GM11168 (cell line): Measurements from ENCODE around the gene ABCC1.

Experiments
- in situ Hi-C: fragments of 300-500 bp; cut with MboI; formaldehyde crosslinking; loops from one replicate; pipeline ENCODE4 v1.12.0; 2022; ENCODE audit warnings: low sequenced_read_pairs; ENCODE audit not compliant: unreplicated experiment

Gene ABCC1

GRCh38 chr16:15986261-15986660 is 36.8 kb downstream of the ABCC1 start:
- in situ Hi-C loops: no loop called here

- in situ Hi-C loops: no loop called here
Observed at GRCh38 chr16:15988268-15989013, 39.0 kb downstream of the ABCC1 start.

- in situ Hi-C loops: no loop called here
Observed at GRCh38 chr16:15990902-15991301, 41.5 kb downstream of the ABCC1 start.

DNA sequence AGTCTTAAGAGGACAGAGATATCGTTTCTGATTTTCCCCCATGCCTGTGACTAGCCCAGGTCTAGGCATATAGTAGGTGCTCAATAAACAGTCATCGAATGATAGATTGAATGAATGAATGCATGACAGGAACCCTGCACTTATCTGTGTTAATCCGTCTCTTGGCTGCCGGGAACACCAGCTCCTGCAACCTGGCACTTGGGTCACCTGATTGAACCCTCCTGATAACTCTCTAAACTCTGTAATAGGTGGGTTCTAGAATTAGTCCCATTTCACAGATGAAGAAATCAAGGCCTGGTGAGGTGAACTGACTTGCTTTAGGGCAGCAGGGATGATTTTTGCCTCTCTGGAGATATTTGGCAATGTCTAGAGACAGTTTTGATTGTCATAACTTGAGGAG is 43.7 kb downstream of the ABCC1 start:
- in situ Hi-C loops: no loop called here

DNA sequence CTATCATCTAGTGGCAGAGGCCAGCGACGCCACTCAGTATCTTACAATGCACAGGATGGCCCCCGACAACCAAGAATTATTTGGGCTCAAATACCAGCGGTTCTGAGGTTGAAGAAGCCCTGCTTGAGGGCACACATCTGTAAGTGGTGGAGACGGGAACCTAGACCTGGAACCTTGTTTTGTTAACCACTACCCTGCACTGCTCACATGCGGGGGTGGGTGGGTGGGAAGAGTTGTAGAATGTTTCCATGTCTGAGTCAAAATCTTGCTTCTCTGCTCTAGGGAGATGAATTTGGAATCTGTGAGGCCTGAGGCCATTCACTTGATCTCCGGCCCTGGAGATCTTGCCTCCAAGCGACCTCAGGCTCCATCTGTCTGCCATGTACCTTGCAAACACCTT is 44.1 kb downstream of the ABCC1 start:
- in situ Hi-C loops: no loop called here

DNA sequence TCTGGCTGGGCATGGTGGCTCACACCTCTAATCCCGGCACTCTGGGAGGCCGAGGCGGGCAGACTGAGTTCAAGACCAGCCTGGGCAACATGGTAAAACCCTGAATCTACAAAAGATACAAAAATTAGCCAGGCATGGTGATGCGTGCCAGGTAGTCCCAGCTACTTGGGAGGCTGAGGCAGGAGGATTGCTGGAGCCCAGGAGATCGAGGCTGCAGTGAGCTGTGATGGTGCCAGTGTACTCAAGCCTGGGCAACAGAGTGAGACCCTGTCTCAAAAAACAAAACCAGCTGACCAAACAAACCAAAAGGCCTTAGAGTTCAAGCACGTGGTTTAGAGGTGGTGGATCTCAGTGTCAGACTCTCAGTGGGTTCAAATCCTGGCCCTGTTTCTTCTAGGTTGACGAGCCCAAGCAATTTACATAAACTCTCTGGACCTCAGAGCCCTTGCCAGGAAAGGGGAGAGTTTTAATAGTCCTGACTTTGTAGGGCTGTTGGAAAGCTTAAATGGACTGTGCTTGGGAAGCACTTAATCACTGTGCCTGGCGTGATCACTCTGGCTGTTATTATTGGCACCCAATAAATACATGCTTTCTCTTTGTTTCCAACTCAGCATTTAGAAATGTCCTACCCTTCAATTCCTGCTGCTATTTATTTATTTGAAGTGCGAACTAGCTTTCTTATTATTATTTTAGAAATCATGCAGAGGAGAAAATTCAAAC is 44.7 kb downstream of the ABCC1 start:
- in situ Hi-C loops: no loop called here

DNA sequence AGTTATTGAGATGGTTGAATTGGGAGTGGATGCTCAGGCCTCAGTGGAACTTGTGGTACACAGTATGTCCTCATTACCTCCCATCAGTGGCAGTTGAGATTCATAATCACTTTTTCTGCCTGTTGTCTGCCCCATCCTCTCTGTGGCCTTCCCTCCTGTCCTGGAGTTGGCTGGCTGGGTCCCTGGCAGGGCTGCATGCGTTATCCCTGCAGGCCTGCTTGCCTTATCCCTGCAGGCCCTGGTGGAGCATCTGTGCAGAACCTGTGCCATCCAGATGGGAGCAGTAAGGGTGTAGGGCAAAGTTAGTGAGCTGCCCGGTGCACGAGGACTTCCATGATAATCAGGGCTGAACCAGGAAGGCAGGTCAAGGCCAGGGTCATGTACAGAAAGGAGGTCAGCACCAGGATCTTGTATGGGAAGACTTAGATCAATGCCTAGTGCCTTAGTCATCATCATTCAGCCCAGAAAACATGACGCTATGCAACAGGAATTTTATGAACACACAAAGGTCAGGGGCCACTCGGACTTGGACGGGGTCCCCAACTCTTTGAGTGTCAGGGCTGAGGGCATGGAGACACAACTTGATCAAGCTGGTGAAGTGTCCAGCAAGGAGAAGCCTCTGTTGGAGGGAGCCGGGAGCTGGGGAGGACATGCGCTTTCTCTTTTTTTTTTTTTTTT is 47.2 kb downstream of the ABCC1 start:
- in situ Hi-C loops: no loop called here

DNA sequence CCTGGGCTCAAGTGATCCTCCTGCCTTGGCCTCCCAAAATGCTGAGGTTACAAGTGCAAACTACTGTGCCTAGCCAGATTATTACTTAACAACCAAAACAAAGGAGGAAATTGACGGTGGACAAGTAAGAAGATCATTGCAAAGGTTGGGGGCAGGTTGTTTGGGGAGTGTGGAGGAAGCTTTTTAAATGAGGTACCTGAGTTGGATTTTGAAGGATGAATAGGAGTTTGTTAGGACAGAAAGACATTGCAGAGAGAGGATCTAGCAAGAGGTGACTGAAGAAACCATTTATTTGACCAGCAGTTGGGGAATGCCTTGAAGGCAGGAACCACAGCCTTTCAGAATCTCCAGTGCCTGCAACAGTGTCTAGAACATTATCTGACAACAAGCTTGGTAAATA is 51.3 kb downstream of the ABCC1 start:
- in situ Hi-C loops: no loop called here

GRCh38 chr16:16001596-16002255 is 52.3 kb downstream of the ABCC1 start:
- in situ Hi-C loops: no loop called here

DNA sequence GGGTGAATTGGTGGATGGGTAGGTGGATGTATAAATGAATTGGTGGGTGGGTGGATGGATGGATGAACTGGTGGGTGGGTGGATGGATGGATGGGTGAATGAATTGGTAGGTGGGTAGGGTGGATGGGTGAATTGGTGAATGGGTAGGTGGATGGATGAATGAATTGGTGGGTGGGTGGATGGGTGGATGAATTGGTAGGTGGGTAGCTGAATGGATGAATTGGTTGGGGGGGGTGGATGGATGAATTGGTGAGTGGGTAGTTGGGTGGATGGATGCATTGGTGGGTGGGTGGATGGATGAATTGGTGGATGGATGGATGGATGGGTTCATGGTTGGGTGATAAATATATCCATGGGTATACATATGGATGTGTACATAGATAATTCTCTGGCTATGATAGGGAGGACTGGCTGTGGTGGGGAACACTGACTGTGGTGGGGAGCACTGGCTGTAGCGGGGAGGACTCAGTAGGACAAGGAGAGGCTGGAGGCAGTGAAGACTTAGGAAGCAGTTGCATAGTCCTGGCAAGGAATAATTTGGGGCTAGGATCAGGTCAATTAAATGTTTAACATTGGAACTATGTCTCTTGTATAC is 54.4 kb downstream of the ABCC1 start:
- in situ Hi-C loops: no loop called here

GRCh38 chr16:16004314-16004749 is 54.9 kb downstream of the ABCC1 start:
- in situ Hi-C loops: no loop called here

GRCh38 chr16:16005721-16006120 is 56.3 kb downstream of the ABCC1 start:
- in situ Hi-C loops: no loop called here

DNA sequence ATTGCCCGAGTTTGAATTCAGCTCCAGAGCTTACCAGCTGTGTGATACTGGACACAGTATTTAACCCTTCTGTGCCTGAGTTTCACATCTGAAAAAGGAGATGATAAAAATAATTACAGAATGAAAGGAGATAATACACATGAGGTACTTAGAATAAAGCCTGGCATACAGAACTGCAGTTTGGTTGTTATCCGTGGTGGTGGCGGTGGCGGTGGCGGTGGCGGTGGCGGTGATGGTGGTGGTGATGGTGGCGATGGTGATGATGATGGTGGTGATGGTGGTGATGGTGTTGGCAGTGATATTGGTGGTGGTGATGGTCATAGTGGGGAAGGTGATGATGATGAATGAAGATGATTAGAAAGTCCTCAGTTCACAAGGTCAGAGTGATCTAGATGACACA is 57.2 kb downstream of the ABCC1 start:
- in situ Hi-C loops: no loop called here

DNA sequence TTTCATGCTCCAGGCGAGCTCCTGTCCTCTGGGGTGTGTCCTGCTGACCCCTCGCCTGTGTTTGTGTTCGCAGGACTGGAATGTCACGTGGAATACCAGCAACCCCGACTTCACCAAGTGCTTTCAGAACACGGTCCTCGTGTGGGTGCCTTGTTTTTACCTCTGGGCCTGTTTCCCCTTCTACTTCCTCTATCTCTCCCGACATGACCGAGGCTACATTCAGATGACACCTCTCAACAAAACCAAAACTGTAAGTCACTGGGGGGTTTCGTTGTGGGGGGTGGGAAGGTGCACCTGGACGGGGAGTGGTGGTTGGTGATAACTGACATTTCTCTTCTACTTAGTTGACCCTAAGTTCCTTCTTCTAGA is 58.3 kb downstream of the ABCC1 start:
- in situ Hi-C loops: no loop called here

- in situ Hi-C loops: no loop called here
Observed at GRCh38 chr16:16008666-16009065, 59.2 kb downstream of the ABCC1 start.

GRCh38 chr16:16009401-16009800 is 60.0 kb downstream of the ABCC1 start:
- in situ Hi-C loops: no loop called here

GRCh38 chr16:16010194-16010593 is 60.8 kb downstream of the ABCC1 start:
- in situ Hi-C loops: no loop called here

GRCh38 chr16:16012144-16012543 is 62.7 kb downstream of the ABCC1 start:
- in situ Hi-C loops: no loop called here

DNA sequence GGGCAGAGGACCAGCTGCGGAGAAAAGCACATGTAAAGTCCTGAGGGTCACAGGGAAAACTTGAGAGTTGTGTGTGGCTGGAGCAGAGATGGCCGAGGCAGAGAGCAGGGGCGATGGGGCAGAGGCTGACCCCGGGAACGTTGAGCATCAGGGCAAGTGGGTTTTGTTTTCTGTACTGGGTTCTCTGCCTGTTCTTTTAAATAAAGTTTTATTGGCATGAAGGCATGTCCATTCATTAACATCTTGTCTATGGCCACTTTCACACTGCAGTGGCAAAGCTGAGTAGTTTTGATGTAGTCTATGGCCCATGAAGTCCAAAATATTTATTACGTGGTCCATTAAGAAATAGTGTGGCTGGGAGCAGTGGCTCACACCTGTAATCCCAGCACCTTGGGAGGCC is 64.4 kb downstream of the ABCC1 start:
- in situ Hi-C loops: no loop called here
